PC-9 (cell line): ENCODE data around the gene KCNH2. TPM values are rescaled to one million over a fixed set of nuclear protein-coding genes. Genes with fewer than 3 reads are reported as not detected.

Experiments
- BruUV-seq: library from RNA; stranded (reverse); fragments of 400-500 nt; replicated peaks from 2 replicates; lab custom pipeline; 2021; lab: Mats Ljungman, UMichigan
- CTCF ChIA-PET: fragments of 300-600 bp; sonication (Branson Sonifier 250); formaldehyde crosslinking; loops from one replicate; lab custom pipeline; 2022; ENCODE audit warnings: antibody characterized with exemption; lab: Charles Lee
- POLR2A ChIA-PET: fragments of 300-600 bp; sonication (Branson Sonifier 250); formaldehyde crosslinking; loops from one replicate; lab custom pipeline; 2022; ENCODE audit warnings: antibody characterized with exemption; ENCODE audit not compliant: unreplicated experiment; lab: Charles Lee
- DNase-seq, 2 experiments: peaks; one replicate each; pipeline versions ENCODE4 v3.0.0 to v3.0.0-alpha.2; 2015 to 2022; ENCODE audit warnings: mixed read lengths in 1 of 2
- H2AFZ ChIP-seq: fragments of 200-600 bp; sonication (generic); 2 replicates; pipeline ENCODE4 v1.8.1; 2017; ENCODE audit warnings: antibody characterized with exemption
- H3F3A ChIP-seq: fragments of 200-600 bp; sonication (generic); 2 replicates; pipeline ENCODE4 v1.8.1; 2017; ENCODE audit warnings: antibody characterized with exemption, mild to moderate bottlenecking, low read depth; ENCODE audit not compliant: insufficient read depth
- H3K27ac ChIP-seq: fragments of 200-600 bp; sonication (generic); 2 replicates; pipeline ENCODE4 v1.6.1; 2016; ENCODE audit warnings: mixed run types
- H3K27me3 ChIP-seq: fragments of 200-600 bp; sonication (generic); 2 replicates; pipeline ENCODE4 v1.6.1; 2016; ENCODE audit warnings: low read depth, mixed run types; ENCODE audit not compliant: insufficient read depth
- H3K36me3 ChIP-seq: fragments of 200-600 bp; sonication (generic); 2 replicates; pipeline ENCODE4 v1.6.1; 2016; ENCODE audit warnings: low read depth, mixed run types
- H3K4me1 ChIP-seq: fragments of 200-600 bp; sonication (generic); replicated peaks from 2 replicates; pipeline ENCODE4 v1.6.1; 2016; ENCODE audit warnings: mixed run types; ENCODE audit not compliant: insufficient read depth
- H3K4me2 ChIP-seq: fragments of 200-600 bp; sonication (generic); 2 replicates; pipeline ENCODE4 v1.6.1; 2017; ENCODE audit warnings: mixed run types
- H3K4me3 ChIP-seq: fragments of 200-600 bp; sonication (generic); 2 replicates; pipeline ENCODE4 v1.6.1; 2016; ENCODE audit warnings: mixed run types
- H3K79me2 ChIP-seq: fragments of 200-600 bp; sonication (generic); 2 replicates; pipeline ENCODE4 v1.6.1; 2017; ENCODE audit warnings: low read depth, mixed run types
- H3K9me2 ChIP-seq: fragments of 200-600 bp; sonication (generic); 2 replicates; pipeline ENCODE4 v1.8.1; 2017; ENCODE audit warnings: mild to moderate bottlenecking; ENCODE audit not compliant: insufficient read depth
- H3K9me3 ChIP-seq: fragments of 200-600 bp; sonication (generic); 2 replicates; pipeline ENCODE4 v1.8.1; 2016; ENCODE audit warnings: low read depth; ENCODE audit not compliant: insufficient read depth
- H4K20me1 ChIP-seq: fragments of 200-600 bp; sonication (generic); 2 replicates; pipeline ENCODE4 v1.8.1; 2017; ENCODE audit not compliant: insufficient read depth
- CTCF ChIP-seq: fragments of 200-600 bp; sonication (generic); conservative IDR thresholded peaks from 2 replicates; pipeline ENCODE4 v1.6.1; 2017; ENCODE audit warnings: mixed run types, antibody characterized with exemption, mild to moderate bottlenecking, moderate library complexity
- EZH2 ChIP-seq: fragments of 200-600 bp; sonication (generic); IDR thresholded peaks from 2 replicates; pipeline ENCODE4 v1.8.0; 2017; ENCODE audit warnings: antibody characterized with exemption, low read depth
- intact Hi-C: fragments of 100-400 bp; cut with micrococcal nuclease; formaldehyde crosslinking; loops from one replicate; pipeline ENCODE4 v1.10.0; 2022; ENCODE audit not compliant: unreplicated experiment
- total RNA-seq: library from RNA; stranded (reverse); gene quantifications from 2 replicates; pipeline ENCODE4 v1.2.3, GENCODE V29; 2021

The KCNH2 gene
- total RNA-seq, 1 experiment from 2014 or later, result 1.5 TPM

- DNase-seq, result no peak
- TF ChIP-seq EZH2 (no peak), CTCF (peak; percentile 58; the same call in 1 of the 2 replicates)
- intact Hi-C loops, result no loop called here
Measured at GRCh38 chr7:150988230-150989226, 10.4 kb upstream of the KCNH2 start.

GRCh38 chr7:150986556-150986955 is 8.4 kb upstream of the KCNH2 start:
- Histone ChIP-seq H3K27ac (no peak overlapping the region), H3K27me3 (peaks cover 41% of the 10 kb centered on the region), H3K4me2 (no peak overlapping the region), H3K79me2 (no peaks in the 10 kb centered on the region), H3K4me1 (no peaks in the 10 kb centered on the region), H3K9me3 (peaks cover 20% of the 10 kb centered on the region; the same call in 1 of the 2 replicates), H3F3A (no peaks in the 10 kb centered on the region), H2AFZ (no peak overlapping the region), H3K4me3 (no peak overlapping the region), H3K9me2 (no peaks in the 10 kb centered on the region), H3K36me3 (no peaks in the 10 kb centered on the region), H4K20me1 (no peaks in the 10 kb centered on the region; the same call in 1 of the 2 replicates)
- BruUV-seq, result no TSS peak
- TF ChIP-seq CTCF, result no peak
- TF ChIP-seq EZH2, result no peak
- CTCF ChIA-PET, result interaction anchor here (0.8 to 1.0 kb wide), 2 partner anchors 110 to 296 kb away, joined by 3 to 4 read pairs; no protein-coding TSS in a partner anchor
- POLR2A ChIA-PET, result no interaction called here
- DNase-seq, result no peak
- intact Hi-C loops, result loop anchor here (1.0 kb wide), 2 partner anchors 88 to 208 kb away; no protein-coding TSS in a partner anchor

More at GRCh38 chr7:150988230-150989226, 10.4 kb upstream of the KCNH2 start:
- Histone ChIP-seq H4K20me1 (no peaks in the 10 kb centered on the region), H3F3A (no peaks in the 10 kb centered on the region), H3K36me3 (no peaks in the 10 kb centered on the region), H3K4me2 (no peak overlapping the region), H3K27me3 (peaks cover 22% of the 10 kb centered on the region; the same call in 1 of the 2 replicates), H3K4me3 (no peak overlapping the region), H3K27ac (no peak overlapping the region), H2AFZ (no peak overlapping the region), H3K4me1 (no peaks in the 10 kb centered on the region), H3K9me3 (peaks cover 20% of the 10 kb centered on the region; the same call in 1 of the 2 replicates), H3K9me2 (no peaks in the 10 kb centered on the region), H3K79me2 (no peaks in the 10 kb centered on the region)
- BruUV-seq, result no TSS peak
- CTCF ChIA-PET, result interaction anchor here (0.6 kb wide), 1 partner anchor 17 kb away, joined by 4 read pairs; no protein-coding TSS in a partner anchor
- POLR2A ChIA-PET, result no interaction called here

GRCh38 chr7:150986099-150986512 is 8.0 kb upstream of the KCNH2 start:
- POLR2A ChIA-PET, result no interaction called here
- H3K9me2 ChIP-seq, result no peaks in the 10 kb centered on the region
- intact Hi-C loops, result loop anchor here (1.0 kb wide), 2 partner anchors 88 to 208 kb away; no protein-coding TSS in a partner anchor

More at GRCh38 chr7:150986099-150986512, 8.0 kb upstream of the KCNH2 start:
- DNase-seq, result peak; percentile 49 to 69
- no TSS peak for BruUV-seq
- Histone ChIP-seq H3K79me2 (no peaks in the 10 kb centered on the region), H3K36me3 (no peaks in the 10 kb centered on the region), H3F3A (no peaks in the 10 kb centered on the region), H2AFZ (no peak overlapping the region), H3K27me3 (peaks cover 45% of the 10 kb centered on the region), H3K4me3 (no peak overlapping the region), H3K4me2 (no peak overlapping the region), H3K27ac (no peak overlapping the region), H3K4me1 (no peaks in the 10 kb centered on the region), H4K20me1 (no peaks in the 10 kb centered on the region; the same call in 1 of the 2 replicates), H3K9me3 (peaks cover 20% of the 10 kb centered on the region; the same call in 1 of the 2 replicates)
- peak; percentile 68 for TF ChIP-seq CTCF
- TF ChIP-seq EZH2, result no peak
- CTCF ChIA-PET, result interaction anchor here (0.8 to 1.0 kb wide), 2 partner anchors 110 to 296 kb away, joined by 3 to 4 read pairs; no protein-coding TSS in a partner anchor
